GM19238 (cell line): Measurements from ENCODE around the gene OPRL1.

ENCODE experiments used
- DNase-seq: peaks from one replicate; pipeline ENCODE4 v3.0.0; 2011; ENCODE audit warnings: low spot score; ENCODE audit not compliant: insufficient read length

The OPRL1 gene

DNA sequence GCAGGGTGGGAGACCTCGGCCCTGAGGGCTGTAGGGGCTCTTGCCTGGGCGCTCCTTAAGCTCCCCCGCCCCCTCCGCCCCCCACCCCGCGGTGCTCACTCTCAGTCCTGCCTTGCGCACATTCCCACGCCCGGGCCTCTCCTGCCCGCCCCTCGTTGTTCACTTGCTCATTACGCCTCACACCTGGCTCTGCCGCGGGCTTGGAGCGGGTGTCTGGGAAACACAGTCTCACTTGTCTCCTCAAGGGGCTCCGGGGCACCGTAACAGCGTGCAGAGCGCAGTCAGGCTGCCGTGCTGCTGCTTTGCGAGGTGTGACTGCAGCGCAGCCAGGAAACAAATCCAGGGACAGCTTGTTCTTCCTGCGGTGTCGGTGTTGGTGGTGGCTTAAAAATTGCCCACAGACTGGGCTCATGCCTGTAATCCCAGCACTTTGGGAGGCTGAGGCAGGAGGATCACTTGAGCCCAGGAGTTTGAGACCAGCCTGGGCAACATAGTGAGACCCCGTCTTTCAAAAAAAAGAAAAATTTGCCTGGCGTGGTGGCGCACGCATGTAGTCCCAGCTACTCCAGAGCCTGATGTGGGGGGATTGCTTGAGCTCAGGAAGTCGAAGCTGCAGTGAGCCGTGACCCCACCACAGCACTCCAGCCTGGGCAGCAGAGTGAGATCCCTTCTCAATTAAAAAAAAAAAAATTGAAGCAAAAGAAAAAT, 22.9 kb downstream of the OPRL1 start:
- no peak for DNase-seq

DNA sequence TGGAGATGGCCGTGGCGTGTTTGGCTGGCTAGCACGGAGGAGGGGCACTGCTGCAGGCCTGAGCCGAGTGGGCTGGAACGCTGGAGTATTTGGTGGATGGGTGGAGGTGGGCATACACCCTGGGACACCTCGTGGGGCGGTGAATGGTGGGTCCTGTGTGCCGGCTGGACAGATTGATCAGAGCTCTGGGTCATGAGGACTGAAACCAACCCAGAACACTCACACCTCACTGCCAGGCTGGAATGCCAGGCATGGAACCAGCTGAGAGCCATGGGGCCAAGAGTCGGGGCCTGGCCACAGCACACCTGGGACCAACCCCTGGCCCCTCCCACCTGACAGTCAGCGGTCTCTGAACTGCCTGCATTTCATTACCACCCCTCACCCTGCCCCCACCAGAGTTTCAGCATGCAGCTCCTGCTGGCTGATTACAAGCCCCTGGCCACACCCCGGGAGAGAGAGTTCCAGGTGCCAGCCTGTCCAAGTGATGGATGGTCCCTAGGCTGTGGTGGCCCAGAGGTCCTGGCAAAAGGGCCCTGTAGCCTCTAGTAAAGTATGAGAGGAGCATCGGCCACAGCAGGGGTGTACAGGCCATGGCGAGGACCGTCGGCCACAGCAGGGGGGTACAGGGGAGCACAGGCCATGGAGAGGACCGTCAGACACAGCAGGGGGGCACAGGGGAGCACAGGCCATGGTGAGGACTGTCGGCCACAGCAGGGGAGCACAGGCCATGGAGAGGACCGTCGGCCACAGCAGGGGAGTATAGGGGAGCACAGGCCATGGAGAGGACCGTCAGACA, 24.2 kb downstream of the OPRL1 start:
- DNase-seq, result no peak

DNA sequence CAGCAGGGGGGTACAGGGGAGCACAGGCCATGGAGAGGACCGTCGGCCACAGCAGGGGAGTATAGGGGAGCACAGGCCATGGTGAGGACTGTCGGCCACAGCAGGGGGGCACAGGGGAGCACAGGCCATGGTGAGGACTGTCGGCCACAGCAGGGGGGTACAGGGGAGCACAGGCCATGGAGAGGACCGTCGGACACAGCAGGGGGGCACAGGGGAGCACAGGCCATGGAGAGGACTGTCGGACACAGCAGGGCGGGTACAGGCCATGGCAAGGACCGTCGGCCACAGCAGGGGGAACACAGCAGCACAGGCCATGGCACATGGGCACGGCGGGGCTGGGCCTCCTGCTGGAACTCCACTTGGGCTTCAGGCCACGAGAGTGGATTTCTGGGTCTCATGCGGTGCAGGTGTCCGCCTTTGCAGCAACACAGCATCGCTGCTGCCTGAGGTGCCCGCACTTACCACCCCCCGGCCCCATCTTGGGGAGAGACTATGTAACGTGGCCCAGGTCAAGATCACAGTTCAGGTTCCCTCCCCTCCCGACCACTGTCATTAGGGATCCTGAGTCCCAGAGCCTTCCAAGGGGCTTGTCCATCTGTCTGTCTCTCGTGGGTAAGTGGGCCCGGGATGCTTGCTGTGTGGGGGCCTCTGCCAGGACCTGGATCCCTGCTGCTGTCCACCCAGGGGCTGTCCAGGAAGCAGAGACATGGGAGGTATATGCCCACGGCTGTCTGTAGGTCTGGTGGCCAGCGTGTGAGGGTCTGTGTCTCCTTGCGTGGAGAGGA, 25.0 kb downstream of the OPRL1 start:
- no peak for DNase-seq

DNA sequence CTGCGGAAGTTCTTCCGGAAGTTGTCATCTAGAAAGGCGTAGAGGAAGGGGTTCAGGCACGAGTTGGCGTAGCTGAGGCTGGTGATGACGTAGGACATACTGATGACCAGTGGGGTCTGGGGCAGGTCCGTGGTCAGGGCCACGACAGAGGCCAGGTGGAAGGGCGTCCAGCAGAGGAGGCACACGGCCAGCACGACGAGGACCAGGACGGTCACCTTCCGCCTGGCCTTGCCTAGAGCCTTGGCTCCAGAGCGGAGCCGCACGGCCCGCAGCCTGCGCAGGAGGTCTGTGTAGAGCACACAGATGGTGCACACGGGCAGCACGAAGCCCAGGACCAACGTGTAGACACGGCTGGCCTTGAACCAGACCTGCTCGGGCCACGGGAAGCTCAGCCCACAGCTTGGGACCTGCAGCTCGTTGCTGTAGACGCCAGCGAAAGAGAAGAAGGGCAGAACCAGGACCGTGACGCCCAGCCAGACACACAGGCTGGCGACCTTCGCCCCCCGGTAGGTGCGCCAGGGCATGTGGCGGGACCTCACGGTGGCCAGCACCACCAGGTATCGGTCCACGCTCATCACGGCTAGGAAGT, 26.1 kb downstream of the OPRL1 start:
- no peak for DNase-seq

DNA sequence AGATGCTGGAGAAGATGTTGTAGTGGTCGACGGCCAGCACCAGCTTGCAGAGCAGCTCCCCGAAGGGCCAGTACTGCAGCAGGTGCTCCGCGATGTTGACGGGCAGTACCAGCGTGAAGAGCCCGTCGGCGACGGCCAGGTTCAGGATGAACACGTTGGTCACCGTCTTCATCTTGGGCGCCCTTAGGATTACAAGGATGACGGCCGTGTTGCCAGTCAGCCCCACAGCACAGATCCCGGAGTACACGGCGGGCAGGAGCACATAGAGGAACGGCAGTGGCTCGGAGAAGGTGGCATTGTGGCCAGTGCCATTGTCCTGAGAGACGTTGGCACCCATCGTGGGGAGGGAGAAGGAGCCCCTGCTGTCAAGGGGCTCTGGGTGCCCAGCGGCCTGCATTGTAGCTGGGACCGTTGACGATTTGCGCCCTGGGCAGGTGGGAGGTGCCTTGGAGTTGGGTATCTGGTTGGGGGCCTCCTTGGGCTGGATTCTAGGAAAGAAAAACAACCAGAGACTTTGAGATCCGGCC, 26.6 kb downstream of the OPRL1 start:
- no peak for DNase-seq

DNA sequence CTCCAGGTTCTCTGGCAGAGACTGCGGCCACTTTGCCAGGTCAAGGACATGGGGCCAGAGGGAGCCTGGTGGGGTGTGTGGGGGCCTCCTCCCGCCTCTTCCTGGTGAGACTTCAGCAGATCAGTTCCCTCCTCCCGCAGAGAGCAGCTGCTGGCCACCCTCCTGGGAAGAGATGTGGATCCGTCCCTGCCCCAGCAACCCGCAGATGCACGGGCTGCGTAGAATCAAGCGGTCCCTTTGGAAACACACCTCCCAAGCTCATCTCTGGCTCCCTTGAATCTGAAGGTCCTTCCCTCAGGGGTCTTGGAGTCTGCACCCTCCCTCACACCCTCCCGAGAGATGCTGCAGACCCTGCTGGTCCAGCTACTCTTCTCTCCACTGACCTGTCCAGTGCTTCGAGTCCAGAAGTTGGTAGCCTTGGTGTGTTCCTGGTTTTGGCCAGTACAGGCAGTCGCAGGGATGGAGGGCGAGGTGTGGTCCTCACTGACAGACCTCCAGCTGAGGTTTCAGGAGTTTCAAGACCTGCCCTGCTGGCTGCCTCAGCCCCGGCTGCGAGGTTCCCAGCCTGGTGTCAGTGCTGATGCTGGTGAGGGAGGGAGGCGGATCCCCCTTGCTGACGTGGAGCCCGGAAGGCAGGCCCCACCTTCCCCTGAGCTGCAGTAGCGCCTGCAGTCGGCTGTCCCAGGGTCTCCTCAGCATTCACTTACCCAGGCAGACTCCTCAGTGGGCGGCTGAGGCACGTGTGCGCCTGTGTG, 27.3 kb downstream of the OPRL1 start, which contains the start of gene NPBWR2:
NPBWR2 (minus strand) TSS at position 585 of the 755 bp plus-strand sequence. CDS start 734 bp downstream, outside the sequence.
- DNase-seq, result no peak

DNA sequence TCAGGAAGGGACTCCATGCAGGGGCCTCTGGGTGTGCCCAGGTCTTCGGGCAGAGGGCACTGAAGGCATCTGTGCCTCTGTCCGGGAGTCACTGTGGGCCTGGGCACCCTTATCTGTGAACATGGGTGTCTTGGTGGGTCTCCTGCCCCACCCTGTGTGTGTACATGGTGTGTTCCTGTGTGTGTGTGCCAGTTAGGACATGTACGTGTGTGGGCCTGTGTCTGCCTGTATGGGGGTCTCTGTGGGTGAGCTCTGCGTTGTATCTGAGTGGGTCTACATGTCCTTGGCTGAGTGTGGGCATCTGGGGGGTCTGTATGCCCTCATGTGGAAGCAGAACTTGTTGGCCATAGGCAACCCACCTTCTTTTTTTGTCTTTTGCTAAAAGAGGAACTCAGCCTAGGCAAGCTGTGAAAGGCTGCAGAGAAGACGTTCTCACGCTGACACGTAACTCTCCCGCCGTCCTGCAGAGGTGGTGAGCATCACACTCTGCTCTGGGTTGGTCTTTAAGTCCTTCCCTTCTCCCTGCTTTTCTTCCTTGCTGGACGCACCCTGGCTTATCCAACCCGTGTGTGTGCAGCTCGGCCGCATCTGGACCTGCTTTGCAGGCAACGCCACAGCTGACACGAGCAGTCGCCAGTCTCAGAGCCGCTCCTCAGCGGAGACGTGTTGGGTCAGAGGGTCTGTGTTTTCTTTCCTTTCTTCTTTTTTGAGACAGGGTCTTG, 28.0 kb downstream of the OPRL1 start:
- no peak for DNase-seq

DNA sequence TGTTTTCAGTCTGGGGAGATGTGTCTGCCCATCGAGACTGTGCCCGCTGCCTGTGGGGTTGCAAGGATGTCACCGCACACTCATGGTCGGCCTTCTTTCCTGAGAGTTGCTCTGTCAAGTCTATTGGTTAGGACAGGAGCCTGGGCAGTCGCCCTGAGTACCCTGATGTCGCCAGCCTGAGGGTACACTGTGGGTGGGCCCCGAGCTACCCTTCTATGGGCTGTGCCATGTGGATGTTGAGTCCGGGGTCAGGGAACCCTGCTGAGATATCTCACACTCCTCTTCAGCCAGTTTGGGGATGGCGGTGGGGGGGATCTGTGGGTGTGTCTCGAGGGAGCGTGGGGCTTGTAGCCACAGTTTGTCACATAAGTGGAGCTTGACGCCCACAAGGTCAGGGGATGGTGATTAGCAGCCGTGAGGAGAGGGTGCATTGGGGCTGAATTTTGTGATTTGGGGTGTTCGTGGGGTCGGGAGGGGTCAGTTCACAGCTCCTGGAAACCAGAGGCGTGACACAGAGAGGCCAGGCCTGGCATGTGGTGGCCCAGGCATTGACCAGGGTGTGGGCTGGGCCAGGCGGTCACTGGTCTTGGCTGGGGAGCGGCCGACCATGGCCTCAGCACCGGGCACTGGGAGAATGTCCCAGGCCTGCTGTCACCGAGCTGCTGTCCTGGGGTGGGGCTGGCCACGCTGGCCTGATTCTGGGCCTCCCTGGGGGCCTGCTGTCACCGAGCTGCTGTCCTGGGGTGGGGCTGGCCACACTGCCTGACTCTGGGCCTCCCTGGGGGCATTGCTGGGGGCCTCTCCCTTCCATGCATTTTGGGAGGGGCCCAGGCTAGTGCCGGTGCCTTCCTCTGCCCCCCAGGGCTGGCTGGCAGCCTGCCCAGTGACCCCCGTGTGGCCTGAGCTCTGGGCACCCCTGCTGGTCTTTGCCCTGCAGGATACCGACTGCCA, 29.1 kb downstream of the OPRL1 start:
- no peak for DNase-seq

DNA sequence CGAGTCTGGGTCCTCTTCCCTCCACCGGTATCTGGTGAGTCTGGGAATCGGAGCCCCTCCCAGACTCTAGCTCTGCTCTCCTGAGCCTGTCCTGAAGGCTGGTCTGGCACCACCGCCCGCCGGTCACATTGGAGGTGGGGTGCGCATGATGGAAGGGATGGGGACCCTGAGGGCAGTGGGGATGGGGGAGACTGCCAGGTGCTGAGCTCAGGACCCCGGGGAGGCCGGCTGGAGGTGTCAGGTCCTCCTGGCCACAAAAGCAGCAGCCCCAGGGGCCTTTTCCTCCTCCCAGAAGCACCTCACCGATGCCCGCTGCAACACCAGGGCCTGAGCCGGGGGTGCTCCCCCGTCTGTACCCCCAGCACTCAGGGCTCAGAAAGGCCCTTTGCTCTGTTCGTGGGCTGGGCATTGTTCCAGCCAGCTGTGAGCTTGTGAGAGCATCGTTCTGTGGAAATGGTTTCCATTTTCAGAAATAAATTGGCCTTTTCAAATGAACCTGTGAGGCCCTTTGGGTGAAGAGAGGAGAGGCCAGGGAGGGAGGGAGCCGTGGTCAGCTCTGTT, 30.0 kb downstream of the OPRL1 start:
- no peak for DNase-seq

DNA sequence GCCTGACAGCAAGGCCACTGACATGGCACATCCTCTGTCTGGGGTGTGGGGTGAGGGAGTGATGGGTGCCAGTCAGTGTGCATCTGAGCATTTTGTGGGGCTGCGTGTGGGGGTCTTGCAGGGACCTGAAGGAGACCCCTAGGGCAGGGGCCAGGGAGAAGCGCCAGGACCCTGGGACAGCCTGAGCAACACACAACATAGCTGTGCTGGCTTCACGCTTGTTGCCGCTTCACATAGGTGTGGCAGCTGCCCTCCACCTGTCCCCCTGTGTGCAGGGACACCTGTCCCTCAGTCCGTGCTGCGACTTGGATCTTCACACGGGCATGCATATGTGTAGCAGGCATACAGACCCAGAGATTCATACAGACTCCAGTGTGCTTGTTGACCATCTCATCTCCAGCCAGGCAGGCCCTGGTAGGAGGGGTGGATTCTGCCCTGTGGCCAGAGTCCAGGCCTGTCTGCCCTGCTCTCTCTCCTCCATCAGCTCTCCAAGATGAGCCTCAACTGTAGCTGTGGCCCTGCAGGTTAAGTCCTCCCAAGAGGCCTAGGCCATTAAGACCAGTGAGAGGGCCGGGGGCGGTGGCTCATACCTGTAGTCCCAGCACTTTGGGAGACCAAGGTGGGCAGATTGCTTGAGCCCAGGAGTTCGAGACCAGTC, 30.7 kb downstream of the OPRL1 start:
- DNase-seq, result no peak

DNA sequence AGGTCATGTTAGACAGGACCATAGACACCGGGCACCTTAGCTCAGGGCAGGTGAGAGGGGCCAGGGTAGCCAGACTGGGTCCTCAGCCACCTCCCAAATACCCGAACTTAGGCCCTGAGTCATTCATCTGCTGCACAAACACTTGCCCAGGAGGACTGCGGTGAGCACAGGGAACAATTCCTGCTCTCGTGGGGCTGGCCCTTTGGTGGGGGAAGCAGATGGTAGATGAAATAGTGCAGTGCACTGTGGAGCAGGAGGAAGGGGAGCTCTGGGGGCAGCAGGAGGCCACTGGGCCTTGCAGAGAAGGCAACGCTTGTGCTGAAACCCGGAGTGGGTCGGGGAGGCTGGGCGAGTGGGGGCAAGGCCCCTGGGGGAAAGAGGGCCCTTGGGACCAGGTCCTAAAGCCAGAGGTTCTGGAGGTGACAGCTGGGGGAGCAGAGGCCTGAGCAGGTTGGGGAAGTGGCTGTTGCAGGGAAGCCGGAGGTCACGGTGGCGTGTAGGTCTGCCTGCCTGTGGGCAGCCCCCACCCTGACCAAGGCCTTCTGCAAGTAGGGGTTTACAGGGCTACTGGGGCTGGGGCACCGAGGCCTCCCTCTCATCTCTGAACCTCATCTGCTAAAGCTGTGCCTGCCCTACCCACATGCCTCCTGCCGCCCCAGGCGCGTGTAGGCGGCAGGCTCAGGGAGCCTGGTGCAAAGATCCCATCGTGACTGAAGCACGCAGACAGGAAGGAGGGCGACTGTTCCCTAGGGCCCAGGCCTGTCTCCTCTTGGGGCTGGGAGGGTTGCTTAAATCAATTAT, 32.2 kb downstream of the OPRL1 start:
- no peak for DNase-seq

DNA sequence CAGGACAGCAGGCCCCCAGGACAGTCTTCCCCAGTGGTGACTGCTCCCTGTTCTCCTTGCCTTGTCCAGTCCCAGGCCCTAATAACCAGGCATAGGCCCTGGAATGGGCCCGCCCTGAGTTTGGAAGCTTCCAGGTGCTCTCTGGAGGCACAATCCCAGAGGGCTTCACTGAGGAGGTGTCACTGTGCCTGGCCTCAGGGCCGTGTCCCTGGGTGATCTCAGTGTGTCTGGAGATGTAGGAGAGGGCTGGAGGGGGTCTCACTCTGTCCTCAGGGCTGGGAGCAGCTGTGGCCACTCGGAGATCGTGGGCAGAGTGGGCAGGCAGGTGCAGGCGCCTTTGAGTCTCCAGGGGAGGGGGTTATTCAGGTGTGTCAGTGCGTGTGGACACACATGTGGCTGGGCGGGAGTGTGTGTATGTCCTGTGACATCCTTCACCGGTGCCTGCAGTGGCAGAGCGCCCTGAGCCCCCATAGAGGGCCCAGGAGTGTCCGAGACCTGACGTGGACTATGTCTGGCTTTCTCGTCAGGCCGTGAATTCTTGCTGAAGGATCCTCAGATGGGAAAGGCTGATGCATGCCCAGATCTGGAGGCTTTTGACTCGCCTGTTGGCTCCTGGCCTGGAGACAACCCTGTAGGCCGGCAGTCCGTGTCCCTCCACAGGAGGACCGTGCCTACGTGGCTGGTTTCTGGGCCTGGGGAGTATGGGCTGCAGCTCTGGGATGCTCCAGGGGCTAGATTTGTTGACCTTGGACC, 33.0 kb downstream of the OPRL1 start:
- no peak for DNase-seq

DNA sequence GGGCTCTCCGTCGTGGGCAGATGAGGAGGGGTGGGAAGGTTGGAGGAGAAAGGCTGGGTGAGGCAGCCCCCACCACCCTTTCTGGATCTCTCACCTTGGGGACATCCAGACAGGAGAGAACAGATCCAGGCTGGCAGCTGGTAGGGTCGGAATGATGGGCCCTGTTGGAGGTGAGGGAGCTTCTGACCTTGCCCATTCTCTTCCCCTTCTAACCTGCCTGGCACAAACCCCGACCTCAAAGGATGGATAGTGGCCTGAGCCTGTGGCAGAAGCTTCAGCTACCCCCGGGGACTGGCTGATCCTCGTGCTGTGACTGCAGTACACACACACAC, 33.5 kb downstream of the OPRL1 start:
- no peak for DNase-seq

DNA sequence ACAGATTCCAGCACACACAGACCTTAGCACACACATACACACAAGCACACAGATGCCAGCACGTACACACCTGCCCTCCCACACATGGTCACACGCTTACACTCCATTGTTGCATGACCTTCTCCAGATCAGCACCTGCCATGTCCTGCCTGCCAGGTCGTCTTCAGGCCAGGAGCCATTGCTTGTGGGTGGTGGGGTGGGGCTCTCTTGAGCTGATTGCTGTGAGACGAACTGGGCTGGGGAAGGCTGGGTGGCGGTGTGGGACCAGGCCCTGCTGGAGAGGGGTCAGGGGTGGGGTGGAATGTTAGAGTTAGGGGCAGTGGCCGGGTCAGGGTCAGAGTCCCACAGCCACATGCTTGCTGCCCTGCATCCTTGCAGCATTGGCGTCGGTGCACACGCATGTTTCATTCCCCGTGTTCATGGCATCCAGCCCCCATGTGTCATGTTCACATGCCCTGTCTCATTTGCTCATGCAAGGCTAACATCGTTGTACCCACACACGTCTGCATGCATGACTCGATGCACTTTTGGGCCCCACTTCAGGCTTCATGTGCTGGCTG, 34.0 kb downstream of the OPRL1 start:
- no peak for DNase-seq

DNA sequence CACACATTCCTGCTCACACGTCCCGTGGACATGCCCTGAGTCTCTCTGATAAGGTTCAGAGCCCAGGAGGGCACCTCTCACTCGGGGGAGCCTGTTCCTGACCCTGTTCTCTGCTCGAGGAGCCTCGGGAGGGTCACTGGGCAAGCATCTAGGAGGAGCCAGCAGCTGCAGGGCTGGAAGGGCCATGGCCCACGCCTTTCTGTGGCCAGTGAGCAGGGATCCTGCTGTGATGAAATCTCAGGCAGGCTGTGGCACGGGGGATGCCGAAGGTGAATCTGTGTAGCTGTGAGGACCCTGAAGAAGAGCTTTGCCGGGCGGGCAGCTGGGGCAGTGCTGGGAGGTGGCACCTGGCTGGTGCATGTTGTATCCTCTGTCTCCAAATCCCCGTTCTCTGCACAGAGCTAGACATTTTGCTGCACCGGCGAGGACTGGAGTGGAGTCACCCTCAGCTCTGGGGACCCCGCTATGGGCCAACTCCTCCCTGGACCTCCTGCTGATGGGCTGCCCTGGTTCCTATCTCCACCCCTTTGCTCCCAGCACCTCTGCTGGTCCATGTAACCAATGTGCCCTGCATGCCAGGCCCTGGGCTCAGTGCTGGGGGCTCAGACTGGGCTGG, 34.6 kb downstream of the OPRL1 start:
- DNase-seq, result no peak
